Measurements from ENCODE around the gene CDC25B. TPM values are rescaled to one million over a fixed set of nuclear protein-coding genes. Genes with fewer than 3 reads are reported as not detected.

CDC25B gene
- polyA plus RNA-seq, 1 donor (not counting 4 experiments of a cell fraction or from before 2014, with no cell fraction given) = 23.5 TPM

- Histone ChIP-seq H3K9me1 (ENCODE audit: control insufficient read depth, extremely low read depth, insufficient read depth, low read length) (no peaks in the 10 kb centered on the region), H4K20me1 (ENCODE audit: control insufficient read depth, extremely low read depth, insufficient read depth, low read length) (peaks cover 7% of the 10 kb centered on the region), H3K4me2 (ENCODE audit: control insufficient read depth, extremely low read depth, insufficient read depth, low read depth, low read length) (no peak overlapping the region), H2AFZ (ENCODE audit: control insufficient read depth, low read length) (no peak overlapping the region), H3K9ac (ENCODE audit: control insufficient read depth, extremely low read depth, insufficient read depth, low read length) (no peak overlapping the region), H3K36me3 (ENCODE audit: control insufficient read depth in 2 of 2, extremely low read depth in 1 of 2, insufficient read depth in 2 of 2, low read length in 2 of 2) (peaks cover 4 to 15% of the 10 kb centered on the region in 2 experiments), H3K4me1 (ENCODE audit: control insufficient read depth, extremely low read depth, insufficient read depth, low read length) (peaks cover 4% of the 10 kb centered on the region), H3K9me3 (ENCODE audit: control insufficient read depth, low read depth, low read length) (no peaks in the 10 kb centered on the region), H3K4me3 (ENCODE audit: control insufficient read depth in 2 of 3, extremely low read depth in 1 of 3, insufficient read depth in 2 of 3, low read depth in 1 of 3, low read length in 3 of 3) (no peak overlapping the region), H3K27me3 (ENCODE audit: control insufficient read depth, extremely low read depth, insufficient read depth, low read length) (peaks cover 7% of the 10 kb centered on the region), H3K27ac (ENCODE audit: control insufficient read depth, insufficient read depth, low read length) (no peak overlapping the region), H3K79me2 (ENCODE audit: control insufficient read depth, insufficient read depth, low read length) (peaks cover 1% of the 10 kb centered on the region)
- FAIRE-seq = no peak
- no peak for TF ChIP-seq EZH2 (IDR thresholded peaks at IDR 0.05; ENCODE audit: low read length)
- no peak for TF ChIP-seq CTCF (optimal IDR thresholded peaks at IDR 0.05 in 1 of 3, IDR thresholded peaks at IDR 0.05 in 1 of 3, conservative IDR thresholded peaks at IDR 0.05 in 1 of 3; ENCODE audit: extremely low read depth in 1 of 3, insufficient read depth in 2 of 3, low read length in 3 of 3)
- dilution Hi-C loops (cut with MboI; ENCODE audit: extremely low pct_ligation_motif_present, low sequenced_read_pairs) = no loop called here
- no peak for DNase-seq (ENCODE audit: low read depth, low spot score)
Measured at GRCh38 chr20:3755814-3756480, 40.2 kb upstream of the CDC25B start.

- peaks cover 3% of the 10 kb centered on the region for H4K20me1 ChIP-seq (ENCODE audit: control insufficient read depth, extremely low read depth, insufficient read depth, low read length)
- H3K4me3 ChIP-seq (ENCODE audit: control insufficient read depth in 2 of 3, extremely low read depth in 1 of 3, insufficient read depth in 2 of 3, low read depth in 1 of 3, low read length in 3 of 3) = no peak overlapping the region
- FAIRE-seq (no peak), DNase-seq (ENCODE audit: low read depth, low spot score) (no peak)
- H2AFZ ChIP-seq (ENCODE audit: control insufficient read depth, low read length) = no peak overlapping the region
- no peaks in the 10 kb centered on the region for H3K27me3 ChIP-seq (ENCODE audit: control insufficient read depth, extremely low read depth, insufficient read depth, low read length)
- peaks cover 1% of the 10 kb centered on the region for H3K79me2 ChIP-seq (ENCODE audit: control insufficient read depth, insufficient read depth, low read length)
- peaks cover 1% of the 10 kb centered on the region for H3K4me1 ChIP-seq (ENCODE audit: control insufficient read depth, extremely low read depth, insufficient read depth, low read length)
- H3K9me1 ChIP-seq (ENCODE audit: control insufficient read depth, extremely low read depth, insufficient read depth, low read length) = no peaks in the 10 kb centered on the region
- peaks cover 4 to 16% of the 10 kb centered on the region in 2 experiments for H3K36me3 ChIP-seq (ENCODE audit: control insufficient read depth in 2 of 2, extremely low read depth in 1 of 2, insufficient read depth in 2 of 2, low read length in 2 of 2)
- no peak overlapping the region for H3K4me2 ChIP-seq (ENCODE audit: control insufficient read depth, extremely low read depth, insufficient read depth, low read depth, low read length)
- dilution Hi-C loops (cut with MboI; ENCODE audit: extremely low pct_ligation_motif_present, low sequenced_read_pairs) = no loop called here
- H3K9ac ChIP-seq (ENCODE audit: control insufficient read depth, extremely low read depth, insufficient read depth, low read length) = no peak overlapping the region
- H3K27ac ChIP-seq (ENCODE audit: control insufficient read depth, insufficient read depth, low read length) = no peak overlapping the region
- H3K9me3 ChIP-seq (ENCODE audit: control insufficient read depth, low read depth, low read length) = no peaks in the 10 kb centered on the region
- TF ChIP-seq EZH2 (IDR thresholded peaks at IDR 0.05; ENCODE audit: low read length) = no peak
- no peak for TF ChIP-seq CTCF (optimal IDR thresholded peaks at IDR 0.05 in 1 of 3, IDR thresholded peaks at IDR 0.05 in 1 of 3, conservative IDR thresholded peaks at IDR 0.05 in 1 of 3; ENCODE audit: extremely low read depth in 1 of 3, insufficient read depth in 2 of 3, low read length in 3 of 3)
Measured at GRCh38 chr20:3757268-3757667, 38.8 kb upstream of the CDC25B start.

All from keratinocyte (primary cell).